Measurements from ENCODE around the gene TLCD5.

GRCh38 chr11:120314861-120315260 is 10.2 kb upstream of the TLCD5 start:
- TF ChIP-seq MAX (IDR thresholded peaks at IDR 0.05) (no peak), TAF1 (IDR thresholded peaks at IDR 0.05; ENCODE audit: low read depth) (no peak), CEBPB (IDR thresholded peaks at IDR 0.05) (no peak), REST (IDR thresholded peaks at IDR 0.05; ENCODE audit: low read depth) (no peak), EGR1 (IDR thresholded peaks at IDR 0.05) (no peak)

Data from Ishikawa (cell line).